ENCODE results near the gene TSPOAP1. TPM values are rescaled to one million over a fixed set of nuclear protein-coding genes. Genes with fewer than 3 reads are reported as not detected.

Gene TSPOAP1
- total and polyA plus RNA-seq, 2 of the 4 experiments (the other 2 are of a cell fraction) = 0.90 to 1.6 TPM

- TF ChIP-seq CTCF (conservative IDR thresholded peaks at IDR 0.05; ENCODE audit: low read depth, low read length) (no peak), RAD21 (IDR thresholded peaks at IDR 0.05; ENCODE audit: low read length) (no peak)
Measured at GRCh38 chr17:58357312-58358297, 29.0 kb upstream of the TSPOAP1 start (continued).

- Histone ChIP-seq H4K5ac (ENCODE audit: low read depth, low read length) (no peak overlapping the region), H3K4me1 (ENCODE audit: control insufficient read depth, insufficient read depth, low read length) (no peaks in the 10 kb centered on the region), H3K56ac (ENCODE audit: extremely low read depth, insufficient read depth, low read length) (no peak overlapping the region), H3K9me3 (ENCODE audit: control insufficient read depth, insufficient read depth, low read length) (no peaks in the 10 kb centered on the region), H2BK20ac (ENCODE audit: low read depth, low read length) (no peak overlapping the region), H2BK5ac (ENCODE audit: low read depth, low read length, poor library complexity, severe bottlenecking) (no peak overlapping the region), H3K9me1 (ENCODE audit: insufficient read depth, low read length) (no peaks in the 10 kb centered on the region), H4K20me1 (ENCODE audit: insufficient read depth, low read length) (no peaks in the 10 kb centered on the region), H3K27me3 (ENCODE audit: control insufficient read depth, insufficient read depth, low read length) (no peaks in the 10 kb centered on the region; the same call in 1 of the 2 replicates), H3K18ac (ENCODE audit: low read depth, low read length) (no peak overlapping the region), H3K4me2 (ENCODE audit: low read depth, low read length) (no peak overlapping the region), H3K27ac (ENCODE audit: insufficient read depth, low read length) (no peak overlapping the region), H3K79me1 (ENCODE audit: low read depth in 1 of 2, low read length in 2 of 2) (peaks cover 6 to 11% of the 10 kb centered on the region in 2 experiments), H4K91ac (ENCODE audit: insufficient read depth, low read depth, low read length) (no peak overlapping the region), H2AFZ (replicated peaks; ENCODE audit: low read length, poor library complexity) (no peak overlapping the region), H2AK9ac (replicated peaks; ENCODE audit: low read depth, low read length, poor library complexity) (no peak overlapping the region), H3K36me3 (ENCODE audit: control insufficient read depth, insufficient read depth, low read length) (no peaks in the 10 kb centered on the region), H3K4me3 (ENCODE audit: insufficient read depth, low read depth, low read length) (no peak overlapping the region), H2BK120ac (ENCODE audit: low read depth, low read length) (no peak overlapping the region), H3K14ac (replicated peaks; ENCODE audit: low read depth, low read length) (no peak overlapping the region), H2AK5ac (ENCODE audit: low read depth, low read length) (no peak overlapping the region), H3K9ac (ENCODE audit: low read depth, low read length) (no peak overlapping the region), H3K4ac (ENCODE audit: low read depth, low read length) (no peak overlapping the region), H2BK15ac (ENCODE audit: low read depth, low read length) (no peak overlapping the region), H3K23ac (ENCODE audit: low read depth, low read length) (no peak overlapping the region), H4K8ac (ENCODE audit: low read depth in 2 of 2, low read length in 2 of 2) (no peak overlapping the region)
- intact Hi-C loops (cut with micrococcal nuclease) = no loop called here
- no peak for DNase-seq
- no CpG with 5 or more reads among the region's 1 CpG for WGBS, 2 experiments (ENCODE audit: extremely low coverage in 2 of 2, insufficient read length in 1 of 2)
- in situ Hi-C loops (cut with MboI; ENCODE audit: low sequenced_read_pairs) = no loop called here
- ChIA-PET POLR2A (ENCODE audit: unreplicated experiment) (interaction anchor here (0.6 kb wide), 1 partner anchor 1084 kb away, joined by 3 read pairs; no protein-coding TSS in a partner anchor), CTCF (no interaction called here)
- no peak for TF ChIP-seq CEBPB (IDR thresholded peaks at IDR 0.05; ENCODE audit: low read depth, low read length)
- TF ChIP-seq RAD21 (IDR thresholded peaks at IDR 0.05; ENCODE audit: low read length) = no peak
- no peak for ATAC-seq (ENCODE audit: low read depth)
- no TSS peak for BruUV-seq (replicated peaks)
- dilution Hi-C loops (cut with HindIII; ENCODE audit: low sequenced_read_pairs, unreplicated experiment) = no loop called here
Measured at GRCh38 chr17:58356231-58356630, 27.6 kb upstream of the TSPOAP1 start.

All from IMR-90 (cell line).